Lung (tissue), 12 donors: ENCODE results near the gene BICDL2. TPM values are rescaled to one million over a fixed set of nuclear protein-coding genes. Genes with fewer than 3 reads are reported as not detected.

Experiments used
- ATAC-seq: fragments of 200-7000 bp; cut with Tn5 transposase; one replicate; pipeline ENCODE4 v1.9.1; 2020; ENCODE audit warnings: moderate number of reproducible peaks; ENCODE audit not compliant: insufficient read depth, low FRiP score
- DNase-seq, 3 donors: peaks; one replicate each; pipeline ENCODE4 v3.0.0-alpha.2; 2013 to 2017
- H3K27ac ChIP-seq, 2 donors: one replicate each; pipeline ENCODE4 v1.5.1; 2013; ENCODE audit warnings: mild to moderate bottlenecking in 2 of 2, moderate library complexity in 2 of 2, control low read depth in 1 of 2, inconsistent platforms in 1 of 2, low read depth in 1 of 2, low read length in 1 of 2
- H3K27me3 ChIP-seq, 3 donors: one replicate each; pipeline ENCODE4 v1.5.1; 2013; ENCODE audit warnings: low read length in 2 of 3; ENCODE audit not compliant: control insufficient read depth in 3 of 3, insufficient read depth in 3 of 3
- H3K36me3 ChIP-seq, 4 donors: one replicate each; pipeline ENCODE4 v1.5.1; 2013; ENCODE audit warnings: low read length in 4 of 4, mild to moderate bottlenecking in 1 of 4, moderate library complexity in 1 of 4; ENCODE audit not compliant: control insufficient read depth in 4 of 4, insufficient read depth in 4 of 4
- H3K4me1 ChIP-seq, 5 donors: one replicate each; pipeline ENCODE4 v1.5.1; 2013; ENCODE audit warnings: low read length in 5 of 5, mild to moderate bottlenecking in 2 of 5, moderate library complexity in 1 of 5; ENCODE audit not compliant: control insufficient read depth in 5 of 5, insufficient read depth in 5 of 5
- H3K4me3 ChIP-seq: one replicate; pipeline ENCODE4 v1.5.1; 2013; ENCODE audit warnings: mild to moderate bottlenecking, control low read depth, moderate library complexity
- H3K9ac ChIP-seq, 2 donors: one replicate each; pipeline ENCODE4 v1.5.1; 2013; ENCODE audit warnings: low read length in 2 of 2, control low read depth in 1 of 2; ENCODE audit not compliant: insufficient read depth in 1 of 2
- H3K9me3 ChIP-seq, 4 donors: one replicate each; pipeline ENCODE4 v1.5.1; 2013; ENCODE audit warnings: low read length in 3 of 4, mild to moderate bottlenecking in 1 of 4, moderate library complexity in 1 of 4; ENCODE audit not compliant: control insufficient read depth in 4 of 4, insufficient read depth in 3 of 4
- CTCF ChIP-seq: IDR thresholded peaks from 2 replicates; pipeline ENCODE4 v1.5.1; 2012; ENCODE audit warnings: mild to moderate bottlenecking; ENCODE audit errors: control extremely low read depth, extremely low read depth
- WGBS, 2 donors: extraction: QIAGEN DNeasy Blood & Tissue Kit; methylation state at CpG; one replicate each; pipeline ENCODE4 v1.1.7; 2013; 5-methylcytosine and 5-hydroxymethylcytosine counted together
- polyA plus RNA-seq, 2 donors: library from polyadenylated mRNA; stranded (reverse); fragments of 200-250 nt; gene quantifications; one replicate each; pipeline ENCODE4 v1.2.1, GENCODE V29; 2013
- total RNA-seq, 2 donors: library from RNA; depleted of rRNA in 1 of 2; stranded (reverse); fragments of >200 nt in 1 of 2; gene quantifications; one replicate each; pipeline ENCODE4 v1.2.1, GENCODE V29; 2014 to 2021
- donor health status: control.
- donor health status: control.
- donor health status: Bipolar disorder and iron deficiency.
- donor health status: healthy.
- donor health status: DM: yes; HTN: yes; CAD: no.

Gene BICDL2
- total and polyA plus RNA-seq, 4 donors: 12.7 to 24.4 (median 16.5) TPM

- DNase-seq: peak; percentile 73 to 87 (median 82)
- Histone ChIP-seq H3K36me3 (peaks cover 0 to 18% (median 7%) of the 10 kb centered on the region in 4 donors), H3K4me1 (peaks cover 0 to 20% (median 4%) of the 10 kb centered on the region in 5 donors), H3K27ac (no peak overlapping the region), H3K27me3 (peaks cover 0 to 23% (median 22%) of the 10 kb centered on the region in 3 donors), H3K9me3 (no peaks in the 10 kb centered on the region), H3K9ac (no peak overlapping the region), H3K4me3 (no peak overlapping the region)
- peak; percentile 15 for ATAC-seq
- 10 to 19% methylated on average over 52 to 58 of the region's 58 CpGs for WGBS, 2 donors
- peak; percentile 68 for TF ChIP-seq CTCF
These were observed 8.6 kb downstream of the BICDL2 start for GRCh38 chr16:3027983-3028715.

DNA sequence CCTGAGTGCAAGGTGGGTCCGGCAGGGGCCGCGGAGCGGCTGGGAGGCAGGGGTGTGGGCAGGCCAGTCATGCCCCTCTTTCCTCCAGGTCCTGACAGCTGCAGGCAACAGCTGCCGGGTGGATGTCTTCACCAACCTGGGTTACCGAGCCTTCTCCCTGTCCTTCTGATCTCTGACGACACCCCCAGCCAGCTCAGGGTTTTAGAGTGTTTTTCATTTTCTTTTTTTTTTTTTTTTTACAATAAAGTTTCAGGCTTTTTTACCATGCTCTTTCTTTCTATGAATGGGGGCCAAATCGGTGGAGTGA lies 9.3 kb downstream of the BICDL2 start:
- DNase-seq (no peak), ATAC-seq (no peak)
- peaks cover 0 to 27% (median 11%) of the 10 kb centered on the region in 5 donors for H3K4me1 ChIP-seq
- H3K9ac ChIP-seq: no peak overlapping the region
- no peak for TF ChIP-seq CTCF
- no peak overlapping the region for H3K4me3 ChIP-seq
- H3K27ac ChIP-seq: no peak overlapping the region
- H3K36me3 ChIP-seq: peaks cover 0 to 18% (median 7%) of the 10 kb centered on the region in 4 donors
- 93 to 95% methylated on average over 8 of the region's 8 CpGs for WGBS, 2 donors
- no peaks in the 10 kb centered on the region for H3K9me3 ChIP-seq
- peaks cover 0 to 22% (median 20%) of the 10 kb centered on the region in 3 donors for H3K27me3 ChIP-seq

DNA sequence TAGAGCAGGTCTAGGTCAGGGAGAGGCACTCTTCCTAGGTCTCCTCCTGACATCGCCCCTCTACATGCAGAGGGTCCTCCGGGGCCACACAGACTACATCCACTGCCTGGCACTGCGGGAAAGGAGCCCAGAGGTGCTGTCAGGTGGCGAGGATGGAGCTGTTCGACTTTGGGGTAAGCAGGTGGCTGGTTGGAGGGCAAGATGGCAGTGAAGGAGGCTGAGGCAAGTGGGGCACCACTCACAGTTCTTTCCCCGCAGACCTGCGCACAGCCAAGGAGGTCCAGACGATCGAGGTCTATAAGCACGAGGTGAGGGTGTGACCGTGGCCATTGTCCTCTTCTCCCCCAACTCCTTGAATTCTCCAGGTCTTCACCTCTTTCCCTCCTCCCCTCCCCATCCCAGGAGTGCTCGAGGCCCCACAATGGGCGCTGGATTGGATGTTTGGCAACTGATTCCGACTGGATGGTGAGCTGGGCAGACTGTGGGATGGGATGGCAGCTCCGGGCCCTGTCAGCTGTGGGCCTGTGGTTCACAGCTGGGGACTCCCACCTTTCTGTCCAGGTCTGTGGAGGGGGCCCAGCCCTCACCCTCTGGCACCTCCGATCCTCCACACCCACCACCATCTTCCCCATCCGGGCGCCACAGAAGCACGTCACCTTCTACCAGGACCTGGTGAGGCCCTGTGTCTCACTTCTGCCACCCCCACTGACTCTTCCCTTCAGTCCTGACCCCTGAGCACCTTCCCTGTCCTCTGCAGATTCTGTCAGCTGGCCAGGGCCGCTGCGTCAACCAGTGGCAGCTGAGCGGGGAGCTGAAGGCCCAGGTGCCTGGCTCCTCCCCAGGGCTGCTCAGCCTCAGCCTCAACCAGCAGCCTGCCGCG lies 9.9 kb downstream of the BICDL2 start:
- WGBS, 2 donors: 96 to 97% methylated on average over 21 to 24 of the region's 24 CpGs
- ATAC-seq: no peak
- Histone ChIP-seq H3K9me3 (no peaks in the 10 kb centered on the region), H3K9ac (no peak overlapping the region), H3K4me1 (peaks cover 0 to 33% (median 14%) of the 10 kb centered on the region in 5 donors), H3K36me3 (peaks cover 0 to 19% (median 7%) of the 10 kb centered on the region in 4 donors), H3K27me3 (peaks cover 0 to 22% (median 16%) of the 10 kb centered on the region in 3 donors), H3K4me3 (no peak overlapping the region), H3K27ac (no peak overlapping the region)
- TF ChIP-seq CTCF: no peak
- no peak for DNase-seq
